ENCODE results near the gene MAPK8IP2.
A peak's percentile ranks its signal among the peaks of the same experiment; 100 is the strongest.
"Not testable (repeated sequence)": the region's sequence is repeated elsewhere in the genome, so short reads cannot be mapped to it uniquely, and the experiment has no call there.

Gene MAPK8IP2

DNA sequence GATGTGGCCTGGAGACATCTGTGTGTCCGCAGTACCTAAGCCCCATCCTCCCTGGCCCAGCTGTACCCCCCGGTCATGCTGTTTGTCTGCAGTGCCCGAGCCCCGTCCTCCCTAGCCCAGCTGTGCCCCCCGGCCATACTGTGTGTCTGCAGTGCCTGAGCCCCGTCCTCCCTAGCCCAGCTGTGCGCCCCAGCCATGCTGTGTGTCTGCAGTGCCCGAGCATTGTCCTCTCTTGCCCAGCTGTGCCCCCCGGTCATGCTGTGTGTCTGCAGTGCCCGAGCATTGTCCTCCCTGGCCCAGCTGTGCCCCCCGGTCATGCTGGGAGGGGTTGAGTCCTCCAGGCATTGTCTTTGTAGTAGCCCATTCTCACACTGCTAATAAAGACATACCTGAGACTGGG, 35.0 kb downstream of the MAPK8IP2 start:
- no peaks in the 10 kb centered on the region for H3K9me3 ChIP-seq (ENCODE audit: control insufficient read depth in 1 of 2, low read length in 2 of 2)
- no peak overlapping the region for H3K27ac ChIP-seq (ENCODE audit: low read depth, low read length)
- no peaks in the 10 kb centered on the region for H3K27me3 ChIP-seq (ENCODE audit: control insufficient read depth in 1 of 2, insufficient read depth in 2 of 2, low read length in 2 of 2)
- no peak overlapping the region for H3K4me3 ChIP-seq (ENCODE audit: low read depth in 1 of 2, low read length in 2 of 2)
- H3K9ac ChIP-seq (ENCODE audit: low read depth in 1 of 2, low read length in 2 of 2): no peak overlapping the region
- no peaks in the 10 kb centered on the region for H3K36me3 ChIP-seq (ENCODE audit: control insufficient read depth in 1 of 2, insufficient read depth in 2 of 2, low read length in 2 of 2)
- no peaks in the 10 kb centered on the region for H3K4me1 ChIP-seq (ENCODE audit: control insufficient read depth in 1 of 2, insufficient read depth in 2 of 2, low read length in 2 of 2)

DNA sequence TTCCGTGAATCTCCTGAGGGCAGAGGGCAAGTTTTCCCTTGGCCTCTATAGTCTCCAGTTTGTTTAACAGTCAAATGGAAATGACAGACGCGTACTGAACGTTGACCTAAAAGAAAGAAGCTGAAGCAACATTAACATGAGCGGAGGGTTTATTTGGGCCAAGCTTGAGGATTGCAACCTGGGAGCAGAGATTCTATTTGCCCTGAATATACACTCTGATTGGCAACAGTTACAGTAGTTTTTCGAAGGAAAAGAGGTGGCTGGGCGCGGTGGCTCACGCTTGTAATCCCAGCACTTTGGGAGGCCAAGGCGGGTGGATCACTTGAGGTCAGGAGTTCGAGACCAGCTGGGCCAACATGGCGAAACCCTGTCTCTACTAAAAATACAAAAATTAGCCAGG, 39.7 kb downstream of the MAPK8IP2 start:
- not testable (repeated sequence) for H3K4me3 ChIP-seq (ENCODE audit: low read depth in 1 of 2, low read length in 2 of 2); H3K4me1 ChIP-seq (ENCODE audit: control insufficient read depth in 1 of 2, insufficient read depth in 2 of 2, low read length in 2 of 2); H3K27ac ChIP-seq (ENCODE audit: low read depth, low read length); H3K9me3 ChIP-seq (ENCODE audit: control insufficient read depth in 1 of 2, low read length in 2 of 2); H3K36me3 ChIP-seq (ENCODE audit: control insufficient read depth in 1 of 2, insufficient read depth in 2 of 2, low read length in 2 of 2); H3K9ac ChIP-seq (ENCODE audit: low read depth in 1 of 2, low read length in 2 of 2)
- peaks cover 11 to 19% of the 10 kb centered on the region in 2 donors for H3K27me3 ChIP-seq (ENCODE audit: control insufficient read depth in 1 of 2, insufficient read depth in 2 of 2, low read length in 2 of 2)

GRCh38 chr22:50640857-50641647, 40.5 kb downstream of the MAPK8IP2 start:
- Histone ChIP-seq H3K9me3 (ENCODE audit: control insufficient read depth in 1 of 2, low read length in 2 of 2) (no peaks in the 10 kb centered on the region), H3K27ac (ENCODE audit: low read depth, low read length) (no peak overlapping the region), H3K4me1 (ENCODE audit: control insufficient read depth in 1 of 2, insufficient read depth in 2 of 2, low read length in 2 of 2) (peaks cover 0 to 9% of the 10 kb centered on the region in 2 donors), H3K27me3 (ENCODE audit: control insufficient read depth in 1 of 2, insufficient read depth in 2 of 2, low read length in 2 of 2) (peaks cover 16 to 24% of the 10 kb centered on the region in 2 donors), H3K36me3 (ENCODE audit: control insufficient read depth in 1 of 2, insufficient read depth in 2 of 2, low read length in 2 of 2) (no peaks in the 10 kb centered on the region), H3K9ac (ENCODE audit: low read depth in 1 of 2, low read length in 2 of 2) (no peak overlapping the region), H3K4me3 (ENCODE audit: low read depth in 1 of 2, low read length in 2 of 2) (no peak overlapping the region)

GRCh38 chr22:50641696-50642607, 41.4 kb downstream of the MAPK8IP2 start:
- Histone ChIP-seq H3K4me3 (ENCODE audit: low read depth in 1 of 2, low read length in 2 of 2) (peak overlapping the region in 1 of 2 donors; percentile 13), H3K27ac (ENCODE audit: low read depth, low read length) (no peak overlapping the region), H3K9ac (ENCODE audit: low read depth in 1 of 2, low read length in 2 of 2) (no peak overlapping the region), H3K27me3 (ENCODE audit: control insufficient read depth in 1 of 2, insufficient read depth in 2 of 2, low read length in 2 of 2) (peaks cover 16 to 24% of the 10 kb centered on the region in 2 donors), H3K36me3 (ENCODE audit: control insufficient read depth in 1 of 2, insufficient read depth in 2 of 2, low read length in 2 of 2) (no peaks in the 10 kb centered on the region), H3K4me1 (ENCODE audit: control insufficient read depth in 1 of 2, insufficient read depth in 2 of 2, low read length in 2 of 2) (peaks cover 0 to 9% of the 10 kb centered on the region in 2 donors), H3K9me3 (ENCODE audit: control insufficient read depth in 1 of 2, low read length in 2 of 2) (no peaks in the 10 kb centered on the region)

DNA sequence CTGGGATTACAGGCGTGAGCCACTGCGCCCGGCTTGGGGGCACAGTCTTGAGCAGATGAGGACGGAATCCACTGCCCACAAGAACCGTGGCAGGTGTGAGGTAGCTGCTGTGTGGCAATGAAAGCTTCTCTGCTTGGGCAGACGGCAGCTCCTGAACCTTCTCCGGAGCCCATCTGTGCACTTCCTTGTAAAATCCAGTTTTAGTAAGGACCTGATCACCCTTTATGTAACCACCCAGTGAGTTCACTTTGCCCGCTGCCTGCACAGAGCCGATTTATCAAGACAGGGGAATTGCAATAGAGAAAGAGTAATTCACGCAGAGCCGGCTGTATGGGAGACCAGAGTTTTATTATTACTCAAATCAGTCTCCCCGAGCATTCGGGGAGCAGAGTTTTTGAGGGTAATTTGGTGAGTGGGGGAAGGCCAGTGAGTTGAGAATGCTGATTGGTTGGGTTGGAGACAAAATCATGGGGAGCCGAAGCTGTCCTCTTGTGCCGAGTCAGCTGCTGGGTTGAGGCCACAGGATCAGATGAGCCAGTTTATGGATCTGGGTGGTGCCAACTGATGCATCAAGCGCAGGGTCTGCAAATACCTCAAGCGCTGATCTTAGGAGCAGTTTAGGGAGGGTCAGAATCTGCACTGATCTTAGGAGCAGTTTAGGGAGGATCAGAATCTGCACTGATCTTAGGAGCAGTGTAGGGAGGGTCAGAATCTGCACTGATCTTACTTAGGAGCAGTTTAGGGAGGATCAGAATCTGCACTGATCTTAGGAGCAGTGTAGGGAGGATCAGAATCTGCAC, 42.6 kb downstream of the MAPK8IP2 start:
- H3K4me1 ChIP-seq (ENCODE audit: control insufficient read depth in 1 of 2, insufficient read depth in 2 of 2, low read length in 2 of 2); H3K27ac ChIP-seq (ENCODE audit: low read depth, low read length); H3K9me3 ChIP-seq (ENCODE audit: control insufficient read depth in 1 of 2, low read length in 2 of 2); H3K4me3 ChIP-seq (ENCODE audit: low read depth in 1 of 2, low read length in 2 of 2); H3K9ac ChIP-seq (ENCODE audit: low read depth in 1 of 2, low read length in 2 of 2); H3K36me3 ChIP-seq (ENCODE audit: control insufficient read depth in 1 of 2, insufficient read depth in 2 of 2, low read length in 2 of 2): not testable (repeated sequence)
- peaks cover 16 to 24% of the 10 kb centered on the region in 2 donors for H3K27me3 ChIP-seq (ENCODE audit: control insufficient read depth in 1 of 2, insufficient read depth in 2 of 2, low read length in 2 of 2)

DNA sequence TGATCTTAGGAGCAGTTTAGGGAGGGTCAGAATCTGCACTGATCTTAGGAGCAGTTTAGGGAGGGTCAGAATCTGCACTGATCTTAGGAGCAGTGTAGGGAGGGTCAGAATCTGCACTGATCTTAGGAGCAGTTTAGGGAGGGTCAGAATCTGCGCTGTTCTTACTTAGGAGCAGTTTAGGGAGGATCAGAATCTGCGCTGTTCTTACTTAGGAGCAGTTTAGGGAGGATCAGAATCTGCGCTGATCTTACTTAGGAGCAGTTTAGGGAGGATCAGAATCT, 43.2 kb downstream of the MAPK8IP2 start:
- H3K4me3 ChIP-seq (ENCODE audit: low read depth in 1 of 2, low read length in 2 of 2); H3K4me1 ChIP-seq (ENCODE audit: control insufficient read depth in 1 of 2, insufficient read depth in 2 of 2, low read length in 2 of 2); H3K27ac ChIP-seq (ENCODE audit: low read depth, low read length); H3K9ac ChIP-seq (ENCODE audit: low read depth in 1 of 2, low read length in 2 of 2); H3K9me3 ChIP-seq (ENCODE audit: control insufficient read depth in 1 of 2, low read length in 2 of 2); H3K36me3 ChIP-seq (ENCODE audit: control insufficient read depth in 1 of 2, insufficient read depth in 2 of 2, low read length in 2 of 2): not testable (repeated sequence)
- peaks cover 16 to 24% of the 10 kb centered on the region in 2 donors for H3K27me3 ChIP-seq (ENCODE audit: control insufficient read depth in 1 of 2, insufficient read depth in 2 of 2, low read length in 2 of 2)

DNA sequence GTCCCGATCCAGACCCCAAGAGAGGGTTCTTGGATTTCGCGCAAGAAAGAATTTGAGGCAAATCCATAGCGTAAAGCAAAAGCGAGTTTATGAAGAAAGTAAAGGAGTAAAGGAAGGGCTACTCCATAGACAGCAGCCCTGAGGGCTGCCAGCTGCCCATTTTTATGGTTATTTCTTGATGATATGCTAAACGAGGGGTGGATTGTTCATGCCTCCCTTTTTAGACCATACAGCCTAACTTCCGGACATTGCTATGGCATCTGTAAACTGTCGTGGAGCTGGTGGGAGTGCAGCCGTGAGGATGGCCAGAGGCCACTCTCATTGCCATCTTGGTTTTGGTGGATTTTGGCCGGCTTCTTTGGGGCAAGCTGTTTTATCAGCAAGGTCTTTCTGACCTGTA, 52.7 kb downstream of the MAPK8IP2 start:
- Histone ChIP-seq H3K27me3 (ENCODE audit: control insufficient read depth in 1 of 2, insufficient read depth in 2 of 2, low read length in 2 of 2) (peaks cover 0 to 6% of the 10 kb centered on the region in 2 donors), H3K27ac (ENCODE audit: low read depth, low read length) (no peak overlapping the region), H3K36me3 (ENCODE audit: control insufficient read depth in 1 of 2, insufficient read depth in 2 of 2, low read length in 2 of 2) (no peaks in the 10 kb centered on the region), H3K4me1 (ENCODE audit: control insufficient read depth in 1 of 2, insufficient read depth in 2 of 2, low read length in 2 of 2) (no peaks in the 10 kb centered on the region), H3K9ac (ENCODE audit: low read depth in 1 of 2, low read length in 2 of 2) (no peak overlapping the region), H3K4me3 (ENCODE audit: low read depth in 1 of 2, low read length in 2 of 2) (no peak overlapping the region), H3K9me3 (ENCODE audit: control insufficient read depth in 1 of 2, low read length in 2 of 2) (no peaks in the 10 kb centered on the region)

GRCh38 chr22:50654664-50655063, 54.1 kb downstream of the MAPK8IP2 start:
- H3K27ac ChIP-seq (ENCODE audit: low read depth, low read length); H3K9me3 ChIP-seq (ENCODE audit: control insufficient read depth in 1 of 2, low read length in 2 of 2); H3K4me1 ChIP-seq (ENCODE audit: control insufficient read depth in 1 of 2, insufficient read depth in 2 of 2, low read length in 2 of 2); H3K27me3 ChIP-seq (ENCODE audit: control insufficient read depth in 1 of 2, insufficient read depth in 2 of 2, low read length in 2 of 2); H3K4me3 ChIP-seq (ENCODE audit: low read depth in 1 of 2, low read length in 2 of 2); H3K36me3 ChIP-seq (ENCODE audit: control insufficient read depth in 1 of 2, insufficient read depth in 2 of 2, low read length in 2 of 2); H3K9ac ChIP-seq (ENCODE audit: low read depth in 1 of 2, low read length in 2 of 2): not testable (repeated sequence)

DNA sequence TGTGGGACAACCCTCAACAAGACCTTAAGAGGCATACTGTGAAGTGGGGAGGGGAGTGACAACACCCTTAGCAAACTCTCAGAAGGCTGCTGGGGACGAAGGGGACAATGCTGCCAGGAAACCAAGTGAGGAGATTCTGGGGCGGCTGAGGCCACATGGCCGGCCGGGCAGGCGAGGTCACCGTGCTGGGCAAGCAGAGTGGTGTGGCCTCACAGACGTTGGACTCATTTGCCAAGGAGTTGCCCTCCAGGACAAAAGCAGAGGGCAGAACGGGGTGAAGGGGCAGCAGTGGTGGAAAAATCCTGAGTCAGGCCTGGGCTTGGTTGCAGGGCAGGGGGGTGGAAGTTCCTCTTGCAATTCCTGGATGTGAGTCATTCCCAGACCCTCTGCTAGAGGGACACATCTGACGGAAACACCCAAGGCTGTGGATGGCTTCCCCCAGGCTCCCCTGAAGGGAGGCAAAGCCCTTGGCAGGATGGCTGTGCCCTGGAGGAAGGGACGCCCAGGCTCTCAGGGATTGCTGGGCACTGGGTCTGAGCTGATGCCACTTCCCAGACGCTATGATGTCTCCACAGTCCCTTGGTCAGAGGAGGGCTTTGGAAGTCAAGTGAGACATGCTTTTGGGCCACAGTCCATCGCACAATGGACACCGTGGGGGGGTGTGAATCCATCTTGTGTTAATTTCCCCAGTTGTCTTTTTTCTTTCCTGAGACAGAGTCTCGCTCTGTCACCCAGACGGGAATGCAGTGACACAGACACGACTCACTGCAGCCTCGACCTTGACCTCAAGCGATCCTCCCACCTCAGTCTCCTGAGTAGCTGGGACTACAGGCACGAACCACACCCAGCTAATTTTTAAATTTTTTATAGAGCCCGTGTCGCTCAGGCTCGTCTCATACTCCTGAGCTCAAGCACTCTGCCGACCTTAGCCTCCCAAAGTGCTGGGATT, 55.8 kb downstream of the MAPK8IP2 start:
- Histone ChIP-seq H3K27ac (ENCODE audit: low read depth, low read length) (no peak overlapping the region), H3K9me3 (ENCODE audit: control insufficient read depth in 1 of 2, low read length in 2 of 2) (no peaks in the 10 kb centered on the region)

More for the DNA sequence above, 55.8 kb downstream of the MAPK8IP2 start:
- Histone ChIP-seq H3K27me3 (ENCODE audit: control insufficient read depth in 1 of 2, insufficient read depth in 2 of 2, low read length in 2 of 2) (peaks cover 0 to 6% of the 10 kb centered on the region in 2 donors), H3K9ac (ENCODE audit: low read depth in 1 of 2, low read length in 2 of 2) (no peak overlapping the region), H3K36me3 (ENCODE audit: control insufficient read depth in 1 of 2, insufficient read depth in 2 of 2, low read length in 2 of 2) (no peaks in the 10 kb centered on the region), H3K4me3 (ENCODE audit: low read depth in 1 of 2, low read length in 2 of 2) (no peak overlapping the region), H3K4me1 (ENCODE audit: control insufficient read depth in 1 of 2, insufficient read depth in 2 of 2, low read length in 2 of 2) (no peaks in the 10 kb centered on the region)
